K562 (cell line): ENCODE results near the gene B3GNT7.
"Not testable (repeated sequence)": the region's sequence is repeated elsewhere in the genome, so short reads cannot be mapped to it uniquely, and the experiment has no call there.

Experiments used
- CTCF ChIP-seq, 3 experiments: IDR thresholded peaks in 2 of 3; conservative IDR thresholded peaks in 1 of 3; 2 replicates each; pipeline ENCODE4 v1.5.1; 2011 to 2012; ENCODE audit warnings: low read length in 3 of 3, mild to moderate bottlenecking in 3 of 3, control low read depth in 2 of 3, improper control_type of control experiment in 1 of 3, inconsistent platforms in 1 of 3, low read depth in 1 of 3, mixed read lengths in 1 of 3, moderate library complexity in 1 of 3; ENCODE audit not compliant: insufficient read depth in 2 of 3
- GATA2 ChIP-seq: sonication (generic); formaldehyde crosslinking; IDR thresholded peaks from 2 replicates; pipeline ENCODE4 v1.4.0; 2020; ENCODE audit warnings: mild to moderate bottlenecking, missing genetic modification reagents
- NONO ChIP-seq, 2 experiments: fragments of 200-400 bp in 1 of 2; fragments of 450-650 bp in 1 of 2; formaldehyde crosslinking in 1 of 2; IDR thresholded peaks; 2 replicates each; pipeline ENCODE4 v1.6.1; 2017; ENCODE audit warnings: low read depth in 2 of 2, mild to moderate bottlenecking in 2 of 2, moderate library complexity in 2 of 2, low read length in 1 of 2
- POLR2AphosphoS5 ChIP-seq: IDR thresholded peaks from 2 replicates; pipeline ENCODE4 v1.6.1; 2011; ENCODE audit warnings: mild to moderate bottlenecking, low read depth, low read length, moderate library complexity; ENCODE audit not compliant: control insufficient read depth, insufficient read depth
- SIX5 ChIP-seq, 2 experiments: IDR thresholded peaks; 2 replicates each; pipeline ENCODE4 v1.6.1; 2011; ENCODE audit warnings: low read length in 2 of 2, borderline replicate concordance in 1 of 2, low read depth in 1 of 2, mild to moderate bottlenecking in 1 of 2, moderate library complexity in 1 of 2; ENCODE audit not compliant: insufficient read depth in 1 of 2
- SRSF1 ChIP-seq: fragments of 200-400 bp; formaldehyde crosslinking; IDR thresholded peaks from 2 replicates; pipeline ENCODE4 v1.6.1; 2017; ENCODE audit warnings: mild to moderate bottlenecking, low read depth, low read length, moderate library complexity
- USF1 ChIP-seq: sonication (generic); formaldehyde crosslinking; IDR thresholded peaks from 2 replicates; pipeline ENCODE4 v1.9.0; 2022; ENCODE audit warnings: mild to moderate bottlenecking, missing genetic modification reagents
- USF2 ChIP-seq: sonication (generic); formaldehyde crosslinking; IDR thresholded peaks from 2 replicates; pipeline ENCODE4 v1.5.0; 2020; ENCODE audit warnings: missing genetic modification reagents
- ZFP91 ChIP-seq: sonication (generic); formaldehyde crosslinking; IDR thresholded peaks from 2 replicates; pipeline ENCODE4 v1.8.0; 2022; ENCODE audit warnings: mild to moderate bottlenecking, missing genetic modification reagents

- not testable (repeated sequence) for TF ChIP-seq SIX5 (IDR thresholded peaks at IDR 0.05; ENCODE audit: borderline replicate concordance in 1 of 2, insufficient read depth in 1 of 2, low read depth in 1 of 2, low read length in 2 of 2); POLR2AphosphoS5; ZFP91 (CRISPR knock-in tag); USF1; USF2 (CRISPR knock-in tag); GATA2; NONO (IDR thresholded peaks at IDR 0.05; ENCODE audit: low read depth in 2 of 2, low read length in 1 of 2); CTCF (IDR thresholded peaks at IDR 0.05 in 2 of 3, conservative IDR thresholded peaks at IDR 0.05 in 1 of 3; ENCODE audit: insufficient read depth in 2 of 3, low read depth in 1 of 3, low read length in 3 of 3); SRSF1
Measured at GRCh38 chr2:231404183-231404578, 8.7 kb downstream of the B3GNT7 start.
